Activated naive CD8-positive, alpha-beta T cell (primary cell): ENCODE results near the gene IFNGR2.
A peak's percentile ranks its signal among the peaks of the same experiment; 100 is the strongest.
"Not testable (repeated sequence)": the region's sequence is repeated elsewhere in the genome, so short reads cannot be mapped to it uniquely, and the experiment has no call there.

Experiments
- H3K27ac Mint-ChIP-seq: one replicate; pipeline ENCODE4 v1.8.0; 2021; ENCODE audit warnings: mixed read lengths
- H3K27me3 Mint-ChIP-seq: one replicate; pipeline ENCODE4 v1.8.0; 2021; ENCODE audit warnings: mixed read lengths
- H3K36me3 Mint-ChIP-seq: one replicate; pipeline ENCODE4 v1.8.0; 2021; ENCODE audit warnings: mixed read lengths
- H3K4me1 Mint-ChIP-seq: one replicate; pipeline ENCODE4 v1.8.0; 2021; ENCODE audit warnings: low read depth, mixed read lengths
- H3K4me3 Mint-ChIP-seq: one replicate; pipeline ENCODE4 v1.8.0; 2021; ENCODE audit warnings: mild to moderate bottlenecking, mixed read lengths
- H3K9me3 Mint-ChIP-seq: one replicate; pipeline ENCODE4 v1.8.0; 2021; ENCODE audit warnings: low read depth, mixed read lengths

The IFNGR2 gene, protein sequence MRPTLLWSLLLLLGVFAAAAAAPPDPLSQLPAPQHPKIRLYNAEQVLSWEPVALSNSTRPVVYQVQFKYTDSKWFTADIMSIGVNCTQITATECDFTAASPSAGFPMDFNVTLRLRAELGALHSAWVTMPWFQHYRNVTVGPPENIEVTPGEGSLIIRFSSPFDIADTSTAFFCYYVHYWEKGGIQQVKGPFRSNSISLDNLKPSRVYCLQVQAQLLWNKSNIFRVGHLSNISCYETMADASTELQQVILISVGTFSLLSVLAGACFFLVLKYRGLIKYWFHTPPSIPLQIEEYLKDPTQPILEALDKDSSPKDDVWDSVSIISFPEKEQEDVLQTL

DNA sequence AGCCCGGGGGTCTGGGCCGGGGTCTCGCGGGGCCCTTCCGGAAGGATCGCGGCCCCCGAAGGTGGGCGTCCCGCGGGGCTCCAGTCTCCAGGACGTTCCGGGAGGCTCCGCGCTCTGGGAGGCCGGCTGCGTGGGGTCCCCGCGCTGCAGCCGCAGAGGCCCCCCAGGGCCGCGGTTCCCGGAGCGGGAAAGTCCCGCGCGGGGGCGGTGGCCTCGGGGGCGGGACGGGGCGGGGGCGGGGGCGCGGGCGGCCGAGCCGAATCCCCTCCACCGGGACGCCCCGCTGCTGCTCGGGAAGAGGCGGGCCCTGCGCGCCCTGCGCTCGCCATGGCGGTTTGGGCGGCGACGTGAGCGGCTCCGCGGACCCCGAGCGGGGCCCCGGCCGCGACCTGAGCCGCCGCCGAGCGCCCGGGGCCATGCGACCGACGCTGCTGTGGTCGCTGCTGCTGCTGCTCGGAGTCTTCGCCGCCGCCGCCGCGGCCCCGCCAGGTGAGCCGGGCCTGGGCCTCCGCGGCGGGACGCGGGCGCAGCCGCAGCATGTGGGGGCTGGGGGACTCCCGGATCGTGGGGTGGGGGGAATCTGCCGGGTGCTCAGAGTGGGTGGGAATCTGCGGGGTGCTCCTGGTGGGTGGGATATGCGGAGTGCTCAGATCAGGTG, at the start of gene IFNGR2:
TSS of gene IFNGR2 (plus strand) at position 286 of the 658 bp plus-strand sequence. CDS start at position 417, 131 bp downstream.
- peak within 1 kb of the TSS; percentile 94 for H3K4me3 Mint-ChIP-seq
- no peaks in the 10 kb centered on the region for H3K36me3 Mint-ChIP-seq
- H3K27me3 Mint-ChIP-seq: no peaks in the 10 kb centered on the region
- peak within 1 kb of the TSS; percentile 86 for H3K27ac Mint-ChIP-seq
- no peaks in the 10 kb centered on the region for H3K9me3 Mint-ChIP-seq
- H3K4me1 Mint-ChIP-seq: peaks cover 48% of the 10 kb centered on the region

DNA sequence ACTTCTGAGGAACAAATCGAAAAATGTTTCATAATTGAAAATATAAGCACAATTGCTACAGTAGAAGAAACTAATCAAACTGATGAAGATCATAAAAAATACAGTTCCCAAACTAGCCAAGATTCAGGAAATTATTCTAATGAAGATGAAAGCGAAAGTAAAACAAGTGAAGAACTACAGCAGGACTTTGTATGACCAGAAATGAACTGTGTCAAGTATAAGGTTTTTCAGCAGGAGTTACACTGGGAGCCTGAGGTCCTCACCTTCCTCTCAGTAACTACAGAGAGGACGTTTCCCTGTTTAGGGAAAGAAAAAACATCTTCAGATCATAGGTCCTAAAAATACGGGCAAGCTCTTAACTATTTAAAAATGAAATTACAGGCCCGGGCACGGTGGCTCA, 47.9 kb upstream of the IFNGR2 start:
- H3K4me3 Mint-ChIP-seq: no peak overlapping the region
- no peaks in the 10 kb centered on the region for H3K9me3 Mint-ChIP-seq
- H3K27ac Mint-ChIP-seq: peak overlapping the region; percentile 83
- no peaks in the 10 kb centered on the region for H3K27me3 Mint-ChIP-seq
- peaks cover 8% of the 10 kb centered on the region for H3K4me1 Mint-ChIP-seq
- H3K36me3 Mint-ChIP-seq: peaks cover 4% of the 10 kb centered on the region

DNA sequence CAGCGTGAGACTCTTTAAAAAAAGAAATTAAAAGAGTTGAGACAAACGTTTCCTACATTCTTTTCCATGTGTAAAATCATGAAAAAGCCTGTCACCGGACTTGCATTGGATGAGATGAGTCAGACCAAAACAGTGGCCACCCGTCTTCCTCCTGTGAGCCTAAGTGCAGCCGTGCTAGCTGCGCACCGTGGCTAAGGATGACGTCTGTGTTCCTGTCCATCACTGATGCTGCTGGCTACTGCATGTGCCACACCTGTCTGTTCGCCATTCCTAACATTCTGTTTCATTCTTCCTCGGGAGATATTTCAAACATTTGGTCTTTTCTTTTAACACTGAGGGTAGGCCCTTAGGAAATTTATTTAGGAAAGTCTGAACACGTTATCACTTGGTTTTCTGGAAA, 47.2 kb upstream of the IFNGR2 start:
- Mint-ChIP-seq H3K9me3 (no peaks in the 10 kb centered on the region), H3K27ac (no peak overlapping the region), H3K36me3 (peaks cover 4% of the 10 kb centered on the region), H3K4me3 (no peak overlapping the region), H3K27me3 (no peaks in the 10 kb centered on the region), H3K4me1 (peaks cover 8% of the 10 kb centered on the region)

DNA sequence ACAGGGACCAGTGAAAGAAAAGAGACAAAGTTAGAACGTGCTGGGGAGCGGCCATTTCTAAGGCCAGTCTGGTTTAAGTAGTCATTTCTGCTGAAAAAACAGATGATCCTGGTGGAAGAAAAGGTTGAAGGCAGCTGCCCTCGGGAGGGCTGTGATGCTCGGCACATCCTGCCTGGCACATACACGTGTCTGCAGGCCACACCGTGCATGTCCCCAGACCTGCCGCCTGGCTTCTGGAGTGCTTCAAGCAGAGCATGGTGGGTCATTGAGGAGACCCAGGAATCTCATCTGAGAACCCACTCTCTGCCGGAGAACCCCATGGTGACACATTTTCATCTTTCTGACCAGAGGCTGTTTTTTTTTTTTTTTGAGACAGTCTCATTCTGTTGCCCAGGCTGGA, 46.0 kb upstream of the IFNGR2 start:
- Mint-ChIP-seq H3K4me1 (peaks cover 16% of the 10 kb centered on the region), H3K9me3 (no peaks in the 10 kb centered on the region), H3K27ac (peak overlapping the region; percentile 25), H3K36me3 (peaks cover 4% of the 10 kb centered on the region), H3K27me3 (no peaks in the 10 kb centered on the region), H3K4me3 (no peak overlapping the region)

DNA sequence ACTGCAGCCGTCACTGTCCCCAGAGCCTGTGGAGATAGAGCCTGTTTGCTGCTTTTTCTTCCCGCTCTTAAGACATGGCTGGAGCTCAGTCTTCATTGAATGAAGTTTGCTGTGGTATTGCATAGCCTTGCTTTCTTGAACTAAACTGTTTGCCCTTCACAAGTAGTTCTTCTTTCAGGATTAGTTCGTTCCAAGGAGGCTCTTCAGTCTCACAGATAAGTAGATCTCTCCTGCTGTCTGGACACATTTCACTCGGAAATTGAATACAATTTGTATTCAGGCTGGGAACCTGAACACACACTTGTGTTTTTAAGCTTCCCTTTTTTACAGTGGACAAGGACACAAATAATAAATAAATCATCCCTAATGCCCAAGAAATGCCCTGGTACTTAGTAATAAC, 43.8 kb upstream of the IFNGR2 start:
- Mint-ChIP-seq H3K27me3 (no peaks in the 10 kb centered on the region), H3K27ac (no peak overlapping the region), H3K4me1 (peaks cover 19% of the 10 kb centered on the region), H3K9me3 (no peaks in the 10 kb centered on the region), H3K36me3 (peaks cover 4% of the 10 kb centered on the region), H3K4me3 (no peak overlapping the region)

DNA sequence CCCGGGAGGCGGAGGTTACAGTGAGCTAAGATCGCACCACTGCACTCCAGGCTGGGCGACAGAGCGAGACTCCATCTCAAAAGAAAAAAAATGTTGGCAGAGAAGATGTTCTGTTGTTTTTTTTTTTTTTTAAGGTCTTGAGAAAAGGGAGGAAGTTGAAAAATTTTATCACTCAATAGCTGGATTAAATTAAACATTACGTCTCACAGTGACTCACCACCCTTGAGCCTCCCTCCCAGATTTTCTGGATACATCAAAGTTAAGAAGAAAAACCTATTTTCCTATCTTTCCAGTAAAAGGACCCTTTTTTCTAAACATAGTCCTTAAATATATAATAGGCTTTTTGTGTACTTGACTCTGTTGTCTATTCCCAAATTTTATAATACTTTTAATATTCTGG, 42.9 kb upstream of the IFNGR2 start:
- Mint-ChIP-seq H3K4me1 (peaks cover 18% of the 10 kb centered on the region), H3K36me3 (peaks cover 2% of the 10 kb centered on the region), H3K4me3 (no peak overlapping the region), H3K27me3 (no peaks in the 10 kb centered on the region), H3K27ac (peak overlapping the region; percentile 50), H3K9me3 (no peaks in the 10 kb centered on the region)

DNA sequence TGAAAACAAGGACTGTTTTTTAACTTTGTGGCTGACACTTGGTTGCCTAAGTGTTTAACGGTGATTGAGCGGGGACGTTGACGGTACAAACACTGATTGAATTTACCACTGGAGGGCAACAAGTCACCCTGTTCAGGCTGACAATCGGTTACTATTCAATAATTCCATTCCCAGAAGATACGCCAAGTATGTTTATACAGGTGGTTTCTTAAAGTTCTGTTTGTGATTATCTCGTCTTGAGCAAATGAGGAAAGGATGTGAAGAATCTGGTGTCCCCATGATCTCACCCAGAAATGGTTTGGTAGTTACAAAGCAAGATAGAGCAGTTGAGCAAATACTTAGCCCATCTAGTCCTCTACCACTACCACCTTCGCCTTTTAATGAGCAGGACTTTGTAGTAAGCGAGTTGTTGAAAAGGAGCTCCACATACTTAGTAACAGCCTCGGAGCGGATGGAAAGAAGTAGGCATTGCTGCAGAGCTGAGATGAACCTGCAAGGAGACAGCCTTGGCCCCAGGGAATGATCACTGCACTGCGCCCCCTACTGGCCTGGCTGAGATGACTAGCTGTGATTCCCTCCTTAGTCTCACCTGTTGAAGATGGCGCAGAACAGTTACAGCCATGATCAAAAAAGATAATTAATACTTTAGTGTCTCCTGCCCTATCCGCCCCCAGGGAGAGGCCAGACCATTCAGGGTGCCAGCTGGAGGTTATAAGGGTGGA, 42.2 kb upstream of the IFNGR2 start:
- H3K4me1 Mint-ChIP-seq: peaks cover 17% of the 10 kb centered on the region
- H3K36me3 Mint-ChIP-seq: no peaks in the 10 kb centered on the region
- no peaks in the 10 kb centered on the region for H3K27me3 Mint-ChIP-seq
- H3K9me3 Mint-ChIP-seq: no peaks in the 10 kb centered on the region
- peak overlapping the region; percentile 89 for H3K4me3 Mint-ChIP-seq
- H3K27ac Mint-ChIP-seq: peak overlapping the region; percentile 76

DNA sequence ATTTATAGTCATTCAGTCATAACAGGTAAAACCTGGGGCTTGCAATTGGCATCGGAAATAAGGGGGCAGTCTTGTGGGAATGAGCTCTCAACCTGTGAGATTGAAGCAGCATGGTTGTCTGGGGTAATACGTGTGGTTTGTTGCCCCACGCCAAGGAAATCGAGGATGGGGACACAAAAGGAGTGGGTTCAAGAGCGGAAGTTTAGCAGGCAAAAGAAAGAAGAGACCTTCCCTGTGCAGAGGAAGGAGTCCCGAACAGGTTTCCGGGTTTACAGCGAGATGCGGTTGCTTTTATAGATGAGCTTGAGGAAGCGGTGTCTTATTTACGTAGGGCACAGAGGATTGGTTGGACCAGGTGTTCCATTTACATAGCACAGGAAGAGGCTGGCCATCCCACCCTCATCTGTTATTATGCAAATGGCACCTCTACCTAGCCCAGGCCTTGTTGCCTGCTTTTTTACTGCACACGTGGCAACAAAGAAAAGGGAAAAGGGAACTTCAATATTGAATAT, 41.1 kb upstream of the IFNGR2 start:
- Mint-ChIP-seq H3K4me1 (peaks cover 17% of the 10 kb centered on the region), H3K9me3 (peaks cover under 1% of the 10 kb centered on the region), H3K36me3 (no peaks in the 10 kb centered on the region), H3K27ac (peak overlapping the region; percentile 92), H3K27me3 (no peaks in the 10 kb centered on the region), H3K4me3 (peak overlapping the region; percentile 89)

DNA sequence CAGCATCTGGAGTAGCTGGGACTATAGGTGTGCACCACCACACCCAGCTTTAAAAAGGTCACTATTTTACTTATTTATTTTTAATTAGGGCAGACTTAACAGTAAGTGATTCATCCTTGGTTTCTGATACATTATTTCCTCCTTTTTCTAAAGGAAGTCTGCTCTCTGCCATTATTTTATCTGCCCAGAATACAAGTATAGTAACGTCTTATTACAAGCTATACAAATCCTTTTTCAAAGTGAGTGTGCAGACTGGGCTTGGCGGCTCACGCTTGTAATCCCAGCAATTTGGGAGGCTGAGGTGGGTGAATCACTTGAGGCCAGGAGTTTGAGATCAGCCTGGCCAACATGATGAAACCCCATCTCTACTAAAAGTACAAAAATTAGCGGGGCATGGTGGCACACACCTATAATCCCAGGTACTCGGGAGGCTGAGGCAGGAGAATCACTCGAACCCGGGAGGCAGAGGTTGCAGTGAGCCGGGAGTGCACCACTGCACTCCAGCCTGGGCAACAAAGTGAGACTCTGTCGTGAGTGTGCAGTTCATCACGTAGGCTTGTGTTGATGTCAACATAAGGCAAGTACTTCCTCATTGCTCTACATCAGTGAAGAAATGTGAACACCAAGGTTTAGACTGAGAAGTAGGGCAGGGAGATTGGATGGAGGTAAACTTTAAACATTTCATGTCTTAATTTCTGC, 39.2 kb upstream of the IFNGR2 start:
- H3K4me3 Mint-ChIP-seq, H3K9me3 Mint-ChIP-seq, H3K27me3 Mint-ChIP-seq, H3K27ac Mint-ChIP-seq, H3K36me3 Mint-ChIP-seq: not testable (repeated sequence)
- H3K4me1 Mint-ChIP-seq: peaks cover 17% of the 10 kb centered on the region

DNA sequence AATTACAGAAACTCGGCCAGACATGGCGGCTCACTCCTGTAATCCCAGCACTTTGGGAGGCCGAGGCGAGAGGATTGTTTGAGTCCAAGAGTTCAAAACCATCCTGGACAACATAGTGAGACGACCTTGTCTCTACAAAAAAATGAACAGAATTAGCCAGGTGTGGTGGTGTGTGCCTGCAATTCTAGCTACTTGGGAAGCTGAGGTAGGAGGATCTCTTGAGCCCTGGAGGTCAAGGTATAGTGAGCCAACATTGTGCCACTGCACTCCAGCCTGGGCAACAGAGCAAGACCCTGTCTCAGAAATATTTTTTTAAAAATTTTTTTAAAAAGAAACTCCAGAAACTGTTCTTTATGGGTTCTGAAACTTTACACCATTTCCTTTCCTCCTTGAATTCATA, 38.4 kb upstream of the IFNGR2 start:
- H3K4me3 Mint-ChIP-seq: no peak overlapping the region
- peaks cover 6% of the 10 kb centered on the region for H3K9me3 Mint-ChIP-seq
- no peak overlapping the region for H3K27ac Mint-ChIP-seq
- peaks cover 4% of the 10 kb centered on the region for H3K36me3 Mint-ChIP-seq
- H3K4me1 Mint-ChIP-seq: peaks cover 17% of the 10 kb centered on the region
- H3K27me3 Mint-ChIP-seq: no peaks in the 10 kb centered on the region

DNA sequence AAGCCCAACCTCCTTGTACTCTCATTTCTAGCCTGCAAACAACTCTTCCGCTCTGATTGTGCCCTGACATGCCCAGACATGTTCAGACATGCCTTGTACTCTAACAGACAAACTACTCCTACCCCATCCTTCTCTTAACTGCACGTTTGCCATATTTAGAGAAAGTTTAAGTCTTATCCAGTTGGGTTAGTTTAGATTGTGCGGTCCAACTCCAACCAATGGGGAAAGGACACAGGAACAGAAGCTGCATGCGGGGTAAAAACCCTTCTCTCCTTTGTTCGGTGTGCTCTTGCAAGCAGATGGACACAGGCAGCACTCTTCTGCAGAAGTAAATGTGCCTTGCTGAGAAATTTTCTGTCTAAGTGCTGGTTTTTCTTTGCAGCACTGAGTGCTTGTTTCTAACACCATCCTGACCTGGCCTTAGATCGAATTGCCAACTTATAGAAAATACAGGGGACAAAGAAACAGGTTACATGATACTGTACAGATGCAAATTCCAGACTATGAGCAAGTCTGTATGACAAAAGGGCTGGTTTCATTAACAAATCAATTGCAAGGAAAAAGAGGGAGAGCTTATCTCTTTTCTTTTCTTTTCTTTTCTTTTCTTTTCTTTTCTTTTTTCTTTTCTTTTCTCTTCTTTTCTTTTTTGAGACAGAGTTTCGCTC, 35.8 kb upstream of the IFNGR2 start:
- peaks cover 6% of the 10 kb centered on the region for H3K9me3 Mint-ChIP-seq
- H3K36me3 Mint-ChIP-seq: peaks cover 4% of the 10 kb centered on the region
- peak overlapping the region; percentile 28 for H3K27ac Mint-ChIP-seq
- peaks cover 3% of the 10 kb centered on the region for H3K4me1 Mint-ChIP-seq
- no peaks in the 10 kb centered on the region for H3K27me3 Mint-ChIP-seq
- H3K4me3 Mint-ChIP-seq: no peak overlapping the region

DNA sequence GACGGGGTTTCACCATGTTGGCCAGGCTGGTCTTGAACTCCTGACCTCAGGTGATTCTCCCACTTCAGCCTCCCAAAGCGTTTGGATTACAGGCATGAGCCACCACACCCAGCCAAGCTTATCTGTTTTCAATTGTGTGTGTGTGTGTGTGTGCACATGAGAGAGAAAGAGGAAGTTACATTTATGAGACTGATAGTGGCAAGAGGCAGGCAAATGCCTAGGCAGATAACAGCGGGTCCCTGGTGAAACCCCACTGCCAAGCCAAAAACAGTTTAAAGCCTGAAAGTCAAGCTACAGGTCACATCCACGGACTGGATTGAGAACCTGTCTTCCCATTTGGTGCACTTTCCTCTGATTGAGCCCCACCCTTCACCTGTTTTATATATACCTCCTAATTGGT, 35.1 kb upstream of the IFNGR2 start:
- no peak overlapping the region for H3K4me3 Mint-ChIP-seq
- H3K27me3 Mint-ChIP-seq: no peaks in the 10 kb centered on the region
- H3K9me3 Mint-ChIP-seq: peaks cover 6% of the 10 kb centered on the region
- H3K36me3 Mint-ChIP-seq: peaks cover 4% of the 10 kb centered on the region
- H3K27ac Mint-ChIP-seq: no peak overlapping the region
- no peaks in the 10 kb centered on the region for H3K4me1 Mint-ChIP-seq

DNA sequence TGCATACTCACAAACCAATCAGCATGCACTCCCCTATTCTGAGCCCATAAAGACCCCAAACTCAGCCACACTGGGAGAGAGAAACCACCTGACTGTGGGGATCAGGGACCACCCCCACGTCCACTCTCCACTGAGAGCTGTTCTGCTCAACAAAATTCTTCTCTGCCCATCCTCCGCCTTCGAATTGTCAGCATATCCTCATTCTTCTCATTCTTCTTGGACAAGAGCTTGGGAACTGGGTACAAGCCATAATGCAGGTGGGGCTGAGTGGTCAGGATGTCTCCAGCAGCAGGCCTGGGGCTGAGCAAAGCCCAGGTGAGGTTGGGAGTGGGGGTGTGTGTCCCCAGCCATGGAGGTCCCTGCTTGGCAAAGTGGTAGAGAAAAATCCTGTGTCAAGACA, 34.6 kb upstream of the IFNGR2 start:
- H3K9me3 Mint-ChIP-seq: peaks cover 6% of the 10 kb centered on the region
- peaks cover 1% of the 10 kb centered on the region for H3K4me1 Mint-ChIP-seq
- no peak overlapping the region for H3K27ac Mint-ChIP-seq
- H3K36me3 Mint-ChIP-seq: peaks cover 4% of the 10 kb centered on the region
- no peak overlapping the region for H3K4me3 Mint-ChIP-seq
- H3K27me3 Mint-ChIP-seq: no peaks in the 10 kb centered on the region

DNA sequence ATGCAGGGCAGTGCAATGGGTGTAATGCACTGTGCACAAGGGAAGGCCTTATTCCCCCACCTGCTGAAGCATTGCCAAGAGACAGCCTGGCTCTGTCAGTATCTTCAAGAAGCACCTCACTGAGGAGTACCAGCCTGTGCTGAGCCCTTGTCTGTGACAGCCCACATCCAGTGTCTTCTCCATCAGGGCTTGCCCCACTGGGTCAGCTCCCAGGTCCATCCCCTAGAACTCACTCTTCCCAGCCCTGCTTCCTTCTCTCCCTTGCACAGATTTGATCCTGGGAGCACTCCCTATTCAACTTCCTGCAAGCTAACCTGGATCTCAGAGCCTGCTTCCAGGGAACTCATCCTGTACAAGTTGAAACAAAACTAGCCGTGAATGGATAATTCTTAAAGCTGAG, 33.6 kb upstream of the IFNGR2 start:
- Mint-ChIP-seq H3K9me3 (peaks cover 6% of the 10 kb centered on the region), H3K36me3 (peaks cover 4% of the 10 kb centered on the region), H3K4me3 (no peak overlapping the region), H3K4me1 (peaks cover 6% of the 10 kb centered on the region), H3K27me3 (no peaks in the 10 kb centered on the region), H3K27ac (no peak overlapping the region)
